Inferior parietal cortex (tissue), 1 donor: ENCODE measurements around the gene DYNLT4.
A peak's percentile ranks its signal among the peaks of the same experiment; 100 is the strongest.
"Not testable (repeated sequence)": the region's sequence is repeated elsewhere in the genome, so short reads cannot be mapped to it uniquely, and the experiment has no call there.

Experiments
- DNase-seq: peaks from one replicate; pipeline ENCODE4 v3.0.0-alpha.2; 2016; ENCODE audit errors: extremely low spot score

The DYNLT4 gene

DNA sequence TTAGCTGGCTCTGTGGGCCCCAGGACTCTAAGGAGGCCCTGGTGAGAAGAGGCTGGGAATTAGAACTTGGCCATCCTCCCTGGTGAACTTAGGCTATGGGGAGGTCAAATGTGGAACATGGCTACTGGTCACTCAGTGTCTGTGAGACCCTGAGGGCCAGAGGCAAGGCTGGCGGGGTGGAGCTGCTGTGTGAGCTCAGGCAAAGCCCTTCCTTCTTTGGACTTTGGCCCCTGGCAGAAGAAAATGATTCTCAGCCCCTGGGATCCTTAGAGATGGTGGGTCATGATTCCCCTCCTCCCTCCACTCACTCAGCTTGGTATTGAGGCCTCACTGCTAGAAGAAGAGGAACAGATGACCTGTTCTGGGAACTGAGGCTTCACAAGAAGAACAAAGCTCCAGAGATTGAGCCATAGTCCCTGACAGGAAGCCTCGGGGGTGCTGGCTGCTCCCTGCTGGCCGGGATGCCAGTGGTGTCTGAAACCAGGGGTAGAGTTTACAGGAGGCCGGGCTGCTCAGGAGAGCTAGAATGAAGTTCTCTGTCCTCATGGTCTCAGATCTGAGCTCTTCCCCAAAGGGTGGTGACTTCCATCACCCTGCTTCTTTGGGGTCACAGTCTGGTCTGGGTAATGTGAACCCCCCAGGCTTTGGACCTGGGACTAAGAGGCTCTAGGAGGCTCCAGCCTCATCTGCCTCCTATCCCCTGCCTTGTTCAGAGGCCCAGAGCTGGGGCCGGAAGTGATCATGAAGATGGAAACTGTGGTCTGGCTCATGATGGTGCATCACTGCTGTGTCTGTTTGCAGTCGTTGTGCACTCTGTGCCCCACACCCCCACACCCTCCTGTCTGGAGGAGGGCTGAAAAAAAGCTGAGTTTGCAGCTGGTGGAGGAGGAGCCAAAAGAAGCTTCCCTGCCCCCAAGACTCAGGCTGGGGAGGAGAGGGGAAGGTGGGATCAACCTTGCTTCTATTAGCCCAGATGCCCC, 2.1 kb upstream of the DYNLT4 start:
- DNase-seq: peak; percentile 9

DNA sequence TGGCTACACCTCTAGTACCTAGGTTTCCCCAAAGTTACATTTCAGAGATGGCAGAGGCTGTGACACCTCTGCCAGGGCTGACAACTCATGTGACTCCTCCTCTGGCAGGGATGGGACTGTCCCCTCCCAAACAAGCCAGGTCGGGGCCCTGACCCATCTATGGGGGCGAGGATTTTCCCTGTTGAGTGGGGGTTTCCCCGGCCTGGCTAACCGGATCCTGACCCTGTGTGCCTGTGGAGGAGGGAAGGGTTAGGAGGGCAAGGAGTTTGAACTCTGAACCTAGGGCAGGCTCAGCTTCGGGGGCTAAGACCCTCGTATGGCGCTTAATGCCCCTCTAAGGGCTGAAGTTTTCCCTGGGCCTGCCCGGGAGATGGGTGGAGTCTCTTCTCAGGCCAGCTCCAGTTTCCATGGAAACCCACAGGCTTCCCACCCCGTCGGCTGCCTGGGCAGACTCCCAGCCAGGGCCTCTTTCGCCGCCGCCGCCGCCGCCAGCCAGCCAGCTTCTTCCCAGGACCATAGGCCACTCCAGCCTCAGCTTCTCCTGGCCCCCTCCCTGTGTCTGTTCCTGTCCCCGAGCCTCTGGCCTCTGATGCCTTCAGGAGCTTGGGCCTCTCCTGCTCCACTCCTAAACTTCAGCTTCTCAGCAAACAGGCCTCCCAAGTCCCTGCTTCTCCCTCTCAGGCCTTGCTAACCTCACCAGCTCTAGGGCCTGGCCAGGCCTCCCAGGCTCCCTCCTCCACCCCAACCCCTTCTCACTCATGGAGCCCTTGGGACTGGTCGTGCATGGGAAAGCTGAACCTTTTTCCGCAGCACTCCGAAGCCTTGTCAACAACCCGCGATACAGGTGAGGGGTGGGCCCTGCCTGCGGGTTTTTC, 1.1 kb upstream of the DYNLT4 start, which contains the start of gene BTBD19:
BTBD19 (plus strand) TSS at position 461 of the 875 bp plus-strand sequence; CDS start at position 759, 298 bp downstream.
- DNase-seq: peak; percentile 61

DNA sequence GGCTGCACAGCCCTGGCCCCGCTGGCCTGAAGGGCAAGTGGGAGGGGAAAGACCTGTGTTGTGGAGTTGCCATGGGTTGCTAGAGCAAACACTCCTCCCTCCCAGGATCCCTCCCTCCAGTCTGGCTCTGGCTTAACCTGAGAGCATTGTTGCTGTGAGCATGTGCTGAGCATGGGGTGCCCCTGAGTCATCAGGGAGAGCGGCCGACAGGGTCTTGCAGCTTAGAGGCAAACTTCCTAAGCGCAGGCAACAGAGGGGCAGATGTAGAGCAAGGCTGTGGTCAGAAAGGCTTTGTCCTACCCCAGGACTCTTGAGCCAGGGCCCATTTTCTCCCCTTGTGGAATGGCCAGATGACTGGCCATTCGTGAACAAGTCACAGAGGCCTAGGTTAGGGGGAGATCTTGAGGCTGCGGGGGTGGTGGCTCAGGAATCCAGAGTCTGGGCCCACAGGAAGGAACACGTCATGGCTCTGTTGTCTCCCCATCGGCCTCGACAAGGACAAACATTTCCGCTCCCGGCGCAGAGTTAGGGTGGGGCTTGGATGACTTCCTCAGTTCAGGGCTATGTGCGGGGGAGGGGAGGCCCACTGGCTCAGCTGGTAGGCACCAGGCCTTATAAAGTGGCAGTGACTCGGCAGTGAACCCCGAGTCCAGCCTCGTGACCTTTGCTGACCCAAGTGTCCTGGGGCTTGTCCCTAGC, 362 bp upstream of the DYNLT4 start:
- peak; percentile 65 for DNase-seq

DNA sequence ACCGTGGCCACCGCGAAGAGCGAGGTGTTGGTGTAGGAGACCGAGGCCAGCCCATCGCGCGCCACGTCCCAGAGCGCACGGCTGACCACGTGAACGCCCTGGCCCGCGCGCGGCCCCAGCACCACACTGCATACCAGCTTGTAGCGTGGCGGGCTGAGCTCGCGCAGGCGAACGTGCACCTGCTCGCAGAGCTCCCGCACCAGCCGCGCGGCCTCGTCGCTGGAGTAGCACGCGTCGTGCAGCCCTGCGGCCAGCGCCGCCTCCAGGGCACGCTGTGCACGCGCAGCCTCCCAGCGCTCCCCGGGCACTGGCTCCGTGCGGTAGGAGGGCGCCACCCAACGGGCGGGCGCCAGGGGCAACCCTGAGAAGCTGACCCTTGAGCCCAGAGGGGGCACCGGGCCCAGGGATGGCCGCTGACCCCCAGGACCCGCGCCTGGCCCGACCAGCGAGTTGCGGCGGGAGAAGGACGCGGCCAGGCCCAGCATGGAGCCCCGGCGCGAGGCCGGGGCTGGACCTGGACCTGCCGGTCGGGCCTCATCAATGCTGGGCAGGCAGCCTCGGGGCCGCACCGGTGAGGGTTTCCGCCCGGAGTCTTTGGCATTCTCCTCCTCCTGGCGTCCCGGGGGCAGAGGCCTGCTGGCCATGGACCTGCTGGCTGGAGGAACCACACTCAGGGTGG, 987 bp downstream of the DYNLT4 start:
- DNase-seq: no peak

DNA sequence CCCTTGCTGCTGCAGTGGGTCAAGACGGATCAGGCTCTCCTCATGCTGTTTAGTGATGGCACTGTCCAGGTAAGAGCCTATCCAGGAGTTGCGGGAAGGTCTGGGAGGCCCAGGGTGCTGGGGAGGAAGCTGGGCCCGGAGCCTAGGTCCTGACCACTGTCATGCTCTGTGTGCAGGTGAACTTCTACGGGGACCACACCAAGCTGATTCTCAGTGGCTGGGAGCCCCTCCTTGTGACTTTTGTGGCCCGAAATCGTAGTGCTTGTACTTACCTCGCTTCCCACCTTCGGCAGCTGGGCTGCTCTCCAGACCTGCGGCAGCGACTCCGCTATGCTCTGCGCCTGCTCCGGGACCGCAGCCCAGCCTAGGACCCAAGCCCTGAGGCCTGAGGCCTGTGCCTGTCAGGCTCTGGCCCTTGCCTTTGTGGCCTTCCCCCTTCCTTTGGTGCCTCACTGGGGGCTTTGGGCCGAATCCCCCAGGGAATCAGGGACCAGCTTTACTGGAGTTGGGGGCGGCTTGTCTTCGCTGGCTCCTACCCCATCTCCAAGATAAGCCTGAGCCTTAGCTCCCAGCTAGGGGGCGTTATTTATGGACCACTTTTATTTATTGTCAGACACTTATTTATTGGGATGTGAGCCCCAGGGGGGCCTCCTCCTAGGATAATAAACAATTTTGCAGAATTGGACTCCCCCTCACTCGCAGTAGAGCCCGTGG, 1.7 kb downstream of the DYNLT4 start:
- DNase-seq: no peak

DNA sequence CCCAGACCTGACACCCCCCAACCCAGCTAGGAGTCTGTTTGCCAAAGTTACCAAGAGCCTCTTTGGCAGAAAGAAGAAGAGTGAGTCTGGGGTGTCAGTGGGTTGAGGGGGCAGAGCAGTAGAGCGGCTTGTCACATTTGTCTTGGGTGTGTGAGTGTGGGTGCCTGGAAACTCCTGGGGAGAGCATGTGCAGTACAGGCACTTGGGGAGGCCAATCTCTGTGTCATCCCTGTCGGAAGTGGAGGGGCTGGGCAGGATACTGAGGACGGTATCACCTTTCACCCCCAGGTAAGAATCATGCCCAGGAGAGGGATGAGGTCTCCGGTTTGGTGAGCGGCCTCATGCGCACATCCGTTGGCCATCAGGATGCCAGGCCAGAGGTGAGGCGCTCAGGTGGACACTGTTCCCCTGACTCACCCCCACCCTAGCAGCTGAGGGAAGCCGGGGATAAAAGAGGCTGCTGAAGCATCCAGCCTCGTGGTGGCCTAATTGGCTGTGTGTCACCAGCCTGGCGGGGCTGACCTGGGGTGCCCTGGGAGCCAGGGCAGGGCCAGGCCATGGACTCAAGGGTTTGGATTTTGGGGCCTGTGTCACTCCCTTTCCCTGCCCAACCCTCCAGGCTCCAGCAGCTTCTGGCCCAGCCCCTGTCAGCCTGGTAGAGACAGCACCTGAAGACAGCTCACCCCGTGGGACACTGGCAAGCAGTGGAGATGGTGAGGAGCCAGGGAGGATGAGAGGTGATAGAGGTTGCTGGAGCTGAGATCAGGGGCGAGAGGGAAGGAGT, 3.6 kb downstream of the DYNLT4 start:
- DNase-seq: no peak

DNA sequence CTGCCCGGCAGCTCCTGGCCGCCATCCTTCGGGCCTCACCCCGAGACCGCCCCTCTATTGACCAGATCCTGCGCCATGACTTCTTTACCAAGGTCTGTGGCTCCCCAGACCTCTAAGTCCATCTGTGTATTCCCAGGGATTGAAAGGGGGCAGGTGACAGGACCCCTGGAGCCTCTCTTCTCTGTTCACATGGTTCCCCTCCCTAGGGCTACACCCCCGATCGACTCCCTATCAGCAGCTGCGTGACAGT, 4.2 kb downstream of the DYNLT4 start:
- DNase-seq: no peak

DNA sequence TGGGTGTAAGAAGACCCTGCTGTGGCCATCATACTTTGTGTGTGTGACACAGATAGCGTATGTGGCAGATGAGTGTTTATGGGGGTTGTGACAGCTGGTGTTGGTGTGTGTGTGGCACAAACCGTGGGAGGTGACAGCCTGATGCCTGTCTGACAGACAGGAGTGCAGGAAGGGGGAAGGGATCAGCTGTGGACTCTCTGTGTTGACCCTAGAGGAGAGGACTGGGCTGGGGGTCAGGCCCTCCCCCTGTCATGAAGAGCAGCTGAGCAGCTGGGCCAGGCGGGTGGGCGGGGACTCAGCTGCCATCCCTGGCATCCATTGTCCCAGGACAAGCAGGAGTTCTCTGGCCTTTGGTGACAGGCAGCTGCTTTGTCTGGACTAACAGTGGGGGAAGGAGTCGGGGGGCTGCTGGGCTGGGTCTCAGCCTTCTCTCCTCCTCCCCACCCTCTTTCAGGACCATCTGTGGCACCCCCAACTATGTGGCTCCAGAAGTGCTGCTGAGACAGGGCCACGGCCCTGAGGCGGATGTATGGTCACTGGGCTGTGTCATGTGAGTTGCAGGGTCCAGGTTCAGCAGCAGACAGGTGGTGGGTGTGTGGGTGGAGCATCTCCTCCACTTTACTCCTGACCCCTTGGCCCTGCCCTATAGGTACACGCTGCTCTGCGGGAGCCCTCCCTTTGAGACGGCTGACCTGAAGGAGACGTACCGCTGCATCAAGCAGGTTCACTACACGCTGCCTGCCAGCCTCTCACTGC, 4.7 kb downstream of the DYNLT4 start:
- DNase-seq: no peak

DNA sequence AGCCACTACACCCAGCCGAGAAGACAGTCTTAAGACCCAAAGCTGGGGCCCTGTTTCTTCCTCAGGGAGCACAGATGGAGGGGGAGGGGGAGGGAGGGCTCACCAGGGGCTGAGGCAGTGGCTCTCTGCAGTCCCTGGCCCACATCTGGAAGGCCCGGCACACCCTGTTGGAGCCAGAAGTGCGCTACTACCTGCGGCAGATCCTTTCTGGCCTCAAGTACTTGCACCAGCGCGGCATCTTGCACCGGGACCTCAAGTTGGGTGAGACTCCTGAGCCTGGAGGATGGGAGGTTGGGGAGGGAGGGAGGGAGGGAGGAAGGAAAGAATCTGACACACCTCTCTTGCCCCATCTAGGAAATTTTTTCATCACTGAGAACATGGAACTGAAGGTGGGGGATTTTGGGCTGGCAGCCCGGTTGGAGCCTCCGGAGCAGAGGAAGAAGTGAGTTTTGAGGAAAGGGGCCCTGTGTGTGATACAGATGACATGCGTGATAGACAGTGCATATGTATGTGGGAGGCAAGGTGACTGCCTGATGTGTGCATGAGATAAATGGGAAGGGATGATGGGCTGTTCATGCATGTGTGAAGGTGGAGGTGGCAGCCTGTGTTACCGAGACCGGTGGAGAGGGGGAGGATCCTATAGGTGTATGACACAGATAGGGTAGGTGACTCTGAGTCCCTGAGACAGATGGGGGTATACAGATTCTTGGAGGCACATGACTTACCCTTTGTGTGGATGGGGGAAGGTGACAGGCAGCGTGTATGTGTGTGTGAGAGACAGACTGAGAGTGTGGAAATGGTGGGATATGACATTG, 5.5 kb downstream of the DYNLT4 start:
- no peak for DNase-seq

DNA sequence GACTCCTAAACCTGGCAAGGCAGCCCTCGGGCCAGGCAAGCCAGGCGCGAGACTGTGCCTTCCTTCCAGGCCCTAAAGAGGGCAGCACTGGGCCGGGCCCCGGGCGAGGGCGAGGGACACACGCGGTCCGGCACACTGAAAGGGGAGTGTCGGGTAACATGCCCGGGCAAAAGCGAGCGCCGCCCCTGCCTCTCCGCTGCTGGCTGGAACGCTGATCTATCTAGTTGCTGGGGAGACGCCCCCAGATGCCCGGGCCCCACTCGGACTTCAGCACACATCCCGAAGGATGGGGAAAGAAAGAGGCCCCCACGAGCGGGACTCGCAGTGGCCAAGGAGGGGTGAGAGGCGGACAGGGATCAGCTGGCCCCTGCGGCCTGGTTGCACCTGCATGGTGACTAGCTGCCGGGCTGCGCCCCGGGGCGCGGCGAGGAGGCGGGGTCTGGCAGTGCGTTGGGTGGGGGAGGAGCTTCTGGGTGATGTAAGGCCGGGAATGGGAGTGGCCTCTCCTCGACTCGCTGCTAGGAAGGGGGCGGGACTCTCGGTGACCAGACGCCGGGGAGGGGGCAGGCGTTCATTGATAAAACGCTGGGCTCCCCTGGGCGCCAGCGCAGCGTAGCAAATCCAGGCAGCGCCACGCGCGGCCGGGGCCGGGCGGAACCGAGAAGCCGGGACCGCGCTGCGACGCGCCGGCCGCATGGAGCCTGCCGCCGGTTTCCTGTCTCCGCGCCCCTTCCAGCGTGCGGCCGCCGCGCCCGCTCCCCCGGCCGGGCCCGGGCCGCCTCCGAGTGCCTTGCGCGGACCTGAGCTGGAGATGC, 7.2 kb downstream of the DYNLT4 start, which contains the start of gene PLK3:
PLK3 (plus strand) TSS at position 608 of the 815 bp plus-strand sequence; CDS start at position 695, 87 bp downstream.
- DNase-seq: peak; percentile 93

DNA sequence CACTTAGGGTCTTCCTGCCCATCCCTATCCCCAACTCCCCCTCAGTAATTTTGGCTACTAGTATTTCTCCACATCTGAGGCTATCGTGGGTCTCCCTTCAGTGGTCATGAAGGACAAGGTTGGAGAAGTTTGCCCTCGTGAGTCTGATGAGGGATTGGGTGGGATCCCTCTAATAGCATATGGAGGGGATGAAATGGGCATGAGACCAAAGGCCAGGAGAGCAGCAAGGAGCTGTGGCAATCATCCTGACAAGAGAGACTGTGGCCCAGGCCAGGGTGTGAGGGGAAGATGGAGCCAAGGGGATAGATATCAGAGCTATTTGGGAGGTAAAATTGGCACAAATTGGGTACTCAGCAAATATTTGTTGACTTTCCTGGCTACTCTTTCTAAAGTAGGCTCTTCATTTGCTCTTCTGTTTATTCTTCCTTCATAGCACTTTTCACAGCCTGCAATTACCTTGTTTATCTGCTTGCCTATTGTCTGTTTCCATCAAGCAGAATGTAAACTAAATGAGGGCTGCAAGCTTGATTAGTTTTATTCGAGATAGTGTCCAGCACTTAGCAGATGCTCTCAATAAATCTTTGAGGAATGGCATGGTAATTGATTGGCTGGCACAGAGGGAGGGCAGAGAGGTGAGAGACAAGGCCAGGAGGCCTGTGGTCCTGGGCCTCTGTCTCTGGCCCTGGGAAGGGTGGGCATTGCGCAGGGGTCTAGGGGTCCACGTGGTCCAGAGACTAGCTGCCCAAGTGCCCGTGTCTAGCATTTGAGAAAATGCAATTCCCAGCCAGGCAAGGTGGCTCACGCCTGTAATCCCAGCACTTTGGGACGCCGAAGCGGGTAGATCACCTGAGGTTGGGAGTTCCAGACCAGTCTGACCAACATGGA, 8.4 kb downstream of the DYNLT4 start:
- DNase-seq: no peak

DNA sequence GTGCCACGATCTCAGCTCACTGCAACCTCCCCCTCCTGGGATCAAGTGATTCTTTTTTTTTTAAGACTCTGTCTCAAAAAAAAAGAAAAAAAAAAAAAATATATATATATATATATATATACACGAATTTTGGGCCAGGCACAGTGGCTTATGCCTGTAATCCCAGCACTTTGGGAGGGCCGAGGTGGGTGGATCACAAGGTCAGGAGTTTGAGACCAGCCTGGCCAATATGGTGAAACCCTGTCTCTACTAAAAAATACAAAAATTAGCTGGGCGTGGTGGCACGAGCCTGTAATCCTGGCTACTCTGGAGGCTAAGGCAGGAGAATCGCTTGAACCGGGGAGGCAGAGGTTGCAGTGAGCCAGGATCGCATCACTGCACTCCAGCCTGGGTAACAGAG, 9.3 kb downstream of the DYNLT4 start:
- DNase-seq: not testable (repeated sequence)

DNA sequence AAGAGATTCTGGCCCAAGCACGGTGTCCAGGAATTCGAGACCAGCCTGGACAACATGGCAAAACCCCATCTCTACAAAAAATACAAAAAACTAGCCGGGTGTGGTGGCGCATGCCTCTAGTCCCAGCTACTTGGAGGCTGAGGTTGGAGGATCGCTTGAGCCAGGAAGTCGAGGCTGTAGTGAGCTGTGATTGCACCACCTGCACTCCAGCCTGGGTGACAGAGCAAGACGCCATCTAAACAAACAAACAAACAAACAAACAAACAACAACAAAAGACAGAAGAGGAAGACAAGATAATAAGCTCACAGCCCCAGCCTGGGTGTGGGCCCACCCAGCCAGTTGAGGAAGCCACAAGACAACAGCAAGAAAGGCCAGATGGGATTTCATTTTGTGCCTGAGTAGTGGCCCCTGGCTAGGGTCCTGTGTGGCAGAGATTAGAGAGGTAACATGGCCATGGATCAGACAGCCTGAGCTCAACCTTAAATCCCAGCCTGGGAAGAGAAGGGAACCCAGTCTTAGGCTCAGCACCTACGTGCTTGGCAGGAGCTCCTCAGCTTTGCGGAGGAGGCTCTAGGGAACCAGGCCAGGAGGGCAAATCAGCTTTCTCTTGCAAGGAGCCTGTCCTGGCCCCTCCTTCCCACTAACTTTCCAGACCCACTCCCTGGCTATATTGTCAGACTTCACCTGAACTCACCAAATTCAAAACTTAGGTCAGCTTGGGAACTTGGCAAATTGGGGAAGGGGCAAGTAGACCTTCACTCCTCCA, 14.2 kb downstream of the DYNLT4 start:
- no peak for DNase-seq

DNA sequence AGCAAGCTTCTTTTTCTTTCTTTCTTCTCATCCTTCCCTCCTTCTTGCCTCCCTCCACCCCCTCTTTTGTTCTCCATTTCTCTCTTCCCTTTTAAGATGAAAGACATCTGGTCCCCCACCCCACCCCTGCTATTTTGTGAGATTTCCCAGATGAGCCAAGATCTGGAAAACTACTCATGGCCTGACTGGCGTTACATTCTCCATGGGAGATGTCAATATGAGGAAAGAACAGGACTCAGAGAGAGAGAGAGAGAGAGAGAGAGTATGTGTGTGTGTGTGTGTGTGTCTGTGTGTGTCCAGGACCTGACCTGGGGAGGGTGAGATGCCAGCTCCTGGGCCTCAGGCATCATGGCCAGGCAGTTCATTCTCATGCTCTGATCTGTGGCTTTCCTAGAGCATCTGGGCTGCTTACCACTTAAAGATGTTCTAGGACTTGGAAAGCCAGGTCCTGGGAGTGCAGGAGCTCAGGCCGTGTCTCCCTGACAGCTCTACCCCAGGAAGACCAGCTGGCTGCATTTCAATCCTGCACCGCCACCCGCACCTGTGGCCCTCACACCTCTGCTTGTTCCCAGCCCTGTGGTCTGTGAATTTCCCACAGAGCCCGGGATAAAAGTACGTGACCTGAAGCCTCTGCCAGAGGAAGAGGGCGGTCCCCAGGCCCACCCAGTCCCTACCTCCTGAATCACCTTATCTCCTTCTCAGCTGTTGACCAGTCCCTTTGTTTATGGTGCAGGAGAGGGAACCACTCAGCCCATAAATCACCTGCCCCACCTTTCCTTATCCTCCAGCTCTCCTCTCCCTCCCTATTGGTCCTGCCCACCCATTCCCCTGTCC, 16.0 kb downstream of the DYNLT4 start:
- no peak for DNase-seq
